ENCODE measurements around the gene KIAA1217. TPM values are rescaled to one million over a fixed set of nuclear protein-coding genes. Genes with fewer than 3 reads are reported as not detected.

The KIAA1217 gene
- total RNA-seq, 1 experiment from 2014 or later, result 7.8 TPM

GRCh38 chr10:24505759-24506158 is 296.8 kb downstream of the KIAA1217 start:
- no peak overlapping the region for H3K4me2 ChIP-seq (ENCODE audit: low read length)
- ATAC-seq, result no peak
- ChIA-PET CTCF (interaction anchor here (0.9 to 1.1 kb wide), 3 partner anchors 11 to 302 kb away, joined by 3 to 5 read pairs (median 3); no protein-coding TSS in a partner anchor), POLR2A (no interaction called here), RAD21 (ENCODE audit: low non-redundant PET in 1 of 2, low total read pairs in 2 of 2, uncharacterized antibody in 2 of 2, unreplicated experiment in 2 of 2) (no interaction called here)
- intact Hi-C loops (cut with micrococcal nuclease), result loop anchor here (10.0 kb wide), 1 partner anchor 141 kb away; no protein-coding TSS in a partner anchor
- no peaks in the 10 kb centered on the region for H3K9me3 ChIP-seq (ENCODE audit: control insufficient read depth in 1 of 2, insufficient read depth in 1 of 2, low read depth in 1 of 2, low read length in 2 of 2)
- no peaks in the 10 kb centered on the region for H4K20me1 ChIP-seq (ENCODE audit: insufficient read depth)
- no peak overlapping the region for H3K27ac ChIP-seq (ENCODE audit: low read depth, low read length)
- no peak overlapping the region for H3K4me3 ChIP-seq (replicated peaks in 1 of 2; ENCODE audit: low read depth in 1 of 2, low read length in 2 of 2)
- no TSS peak for BruUV-seq (replicated peaks)
- H3K9me2 ChIP-seq (ENCODE audit: insufficient read depth), result no peaks in the 10 kb centered on the region
- TF ChIP-seq CTCF (IDR thresholded peaks at IDR 0.05 in 2 of 3, conservative IDR thresholded peaks at IDR 0.05 in 1 of 3; ENCODE audit: borderline replicate concordance in 1 of 3, insufficient read depth in 1 of 3, low read depth in 2 of 3, low read length in 2 of 3), result no peak
- no peak for TF ChIP-seq SRF (IDR thresholded peaks at IDR 0.05; ENCODE audit: low read depth)
- no peak for TF ChIP-seq ZFX (IDR thresholded peaks at IDR 0.05)
- TF ChIP-seq ZBTB33 (IDR thresholded peaks at IDR 0.05; ENCODE audit: extremely low read depth, insufficient replicate concordance, low read length), result no peak
- TF ChIP-seq RAD21 (IDR thresholded peaks at IDR 0.05; ENCODE audit: low read depth), result no peak
- TF ChIP-seq JUND (IDR thresholded peaks at IDR 0.05), result no peak
- no peak for TF ChIP-seq POLR2AphosphoS5 (IDR thresholded peaks at IDR 0.05; ENCODE audit: low read depth, low read length)
- TF ChIP-seq CBX3 (IDR thresholded peaks at IDR 0.05; ENCODE audit: low read depth), result no peak
- TF ChIP-seq ELF1 (IDR thresholded peaks at IDR 0.05; ENCODE audit: borderline replicate concordance, low read depth), result no peak
- TF ChIP-seq REST (IDR thresholded peaks at IDR 0.05; ENCODE audit: low read depth), result no peak
- no peak for TF ChIP-seq YY1 (IDR thresholded peaks at IDR 0.05; ENCODE audit: extremely low read depth, insufficient replicate concordance, low read depth, low read length)
- no peak for TF ChIP-seq ZNF274 (IDR thresholded peaks at IDR 0.05; ENCODE audit: low read depth, low read length)
- TF ChIP-seq MAX (IDR thresholded peaks at IDR 0.05), result no peak
- TF ChIP-seq POLR2A (IDR thresholded peaks at IDR 0.05; ENCODE audit: borderline replicate concordance, extremely low read depth, insufficient read depth, insufficient read length), result no peak
- no peak for TF ChIP-seq EZH2phosphoT487 (IDR thresholded peaks at IDR 0.05; ENCODE audit: borderline replicate concordance)
- TF ChIP-seq SP1 (IDR thresholded peaks at IDR 0.05; ENCODE audit: low read depth), result no peak
- no peak for TF ChIP-seq ATF3 (IDR thresholded peaks at IDR 0.05)
- no peak overlapping the region for H2AFZ ChIP-seq (ENCODE audit: low read depth, low read length, poor library complexity, severe bottlenecking)
- H3K9ac ChIP-seq (ENCODE audit: low read length), result no peak overlapping the region
- H3K4me1 ChIP-seq (ENCODE audit: control insufficient read depth in 1 of 2, insufficient read depth in 2 of 2, low read length in 2 of 2), result no peaks in the 10 kb centered on the region
- no peaks in the 10 kb centered on the region for H3K27me3 ChIP-seq (ENCODE audit: insufficient read depth, low read length)
- no peaks in the 10 kb centered on the region for H3K79me2 ChIP-seq (ENCODE audit: insufficient read depth, low read length)
- DNase-seq (ENCODE audit: low read depth, low spot score), result no peak
- H3K36me3 ChIP-seq (ENCODE audit: control insufficient read depth in 1 of 2, insufficient read depth in 2 of 2, low read length in 2 of 2), result no peaks in the 10 kb centered on the region; a peak in 1 of 4 replicates
